PC-9 (cell line): ENCODE results near the gene WASHC2A.
"Not testable (repeated sequence)": the region's sequence is repeated elsewhere in the genome, so short reads cannot be mapped to it uniquely, and the experiment has no call there.

ENCODE experiments used
- CTCF ChIP-seq: fragments of 200-600 bp; sonication (generic); conservative IDR thresholded peaks from 2 replicates; pipeline ENCODE4 v1.6.1; 2017; ENCODE audit warnings: mixed run types, antibody characterized with exemption, mild to moderate bottlenecking, moderate library complexity
- EZH2 ChIP-seq: fragments of 200-600 bp; sonication (generic); IDR thresholded peaks from 2 replicates; pipeline ENCODE4 v1.8.0; 2017; ENCODE audit warnings: antibody characterized with exemption, low read depth

GRCh38 chr10:50035337-50035736, 32.4 kb upstream of the WASHC2A start:
- TF ChIP-seq EZH2, CTCF: not testable (repeated sequence)
